Endothelial cell of umbilical vein (primary cell): ENCODE results near the gene CHIC2. TPM values are rescaled to one million over a fixed set of nuclear protein-coding genes. Genes with fewer than 3 reads are reported as not detected.

Experiments used
- BruUV-seq: library from RNA; stranded (reverse); fragments of 400-500 nt; replicated peaks from 2 replicates; lab custom pipeline; 2021; lab: Mats Ljungman, UMichigan
- CTCF ChIA-PET: fragments of 300-600, 350-600 bp; sonication (Branson Sonifier 250); formaldehyde crosslinking; loops from one replicate; lab custom pipeline; 2021; ENCODE audit warnings: antibody characterized with exemption, inconsistent platforms; lab: Charles Lee
- POLR2A ChIA-PET: fragments of 300-600, 350-600 bp; sonication (Branson Sonifier 250); formaldehyde crosslinking; loops from one replicate; lab custom pipeline; 2021; ENCODE audit warnings: antibody characterized with exemption, inconsistent platforms; lab: Charles Lee
- DNase-seq: peaks from one replicate; pipeline ENCODE4 v3.0.0-alpha.2; 2011; ENCODE audit warnings: low read depth, low spot score
- FAIRE-seq: peaks from 2 replicates; lab custom pipeline; 2011; peaks lifted over from hg19 to GRCh38; lab: Jason Lieb, UNC
- H2AFZ ChIP-seq: 2 replicates; pipeline ENCODE4 v1.6.0; 2012; ENCODE audit warnings: low read depth, low read length, control low read depth, inconsistent platforms
- H3K27ac ChIP-seq: 2 replicates; pipeline ENCODE4 v1.5.1; 2011; ENCODE audit warnings: low read depth, mild to moderate bottlenecking, control low read depth, low read length, moderate library complexity; ENCODE audit not compliant: insufficient read depth
- H3K27me3 ChIP-seq, 2 experiments: 2 replicates each; pipeline versions ENCODE4 v1.6.0 to v1.6.1; 2011; ENCODE audit warnings: low read length in 2 of 2, mixed read lengths in 1 of 2; ENCODE audit not compliant: control insufficient read depth in 2 of 2, insufficient read depth in 2 of 2
- H3K36me3 ChIP-seq, 2 experiments: 2 replicates in 1 of 2; 3 replicates in 1 of 2; pipeline ENCODE4 v1.5.1; 2011; ENCODE audit warnings: low read length in 2 of 2, mild to moderate bottlenecking in 1 of 2, moderate library complexity in 1 of 2; ENCODE audit not compliant: control insufficient read depth in 2 of 2, insufficient read depth in 2 of 2; ENCODE audit errors: extremely low read depth in 1 of 2
- H3K4me1 ChIP-seq: 3 replicates; pipeline ENCODE4 v1.5.1; 2011; ENCODE audit warnings: mild to moderate bottlenecking, low read length; ENCODE audit not compliant: control insufficient read depth, insufficient read depth; ENCODE audit errors: extremely low read depth
- H3K4me2 ChIP-seq: 2 replicates; pipeline ENCODE4 v1.6.1; 2011; ENCODE audit warnings: low read length, control low read depth, mixed read lengths; ENCODE audit not compliant: insufficient read depth
- H3K4me3 ChIP-seq, 3 experiments: fragments of 200-600 bp in 1 of 3; sonication (generic), shearing (Covaris generic) in 1 of 3; replicated peaks in 1 of 3; 2 replicates each; pipeline ENCODE4 v1.5.1; 2011 to 2016; ENCODE audit warnings: control low read depth in 3 of 3, low read length in 3 of 3, mild to moderate bottlenecking in 2 of 3, inconsistent platforms in 1 of 3, low read depth in 1 of 3, moderate library complexity in 1 of 3; ENCODE audit not compliant: insufficient read depth in 1 of 3
- H3K79me2 ChIP-seq: 2 replicates; pipeline ENCODE4 v1.6.0; 2012; ENCODE audit warnings: low read length, inconsistent platforms; ENCODE audit not compliant: control insufficient read depth, insufficient read depth
- H3K9ac ChIP-seq: replicated peaks from 2 replicates; pipeline ENCODE3; 2011; ENCODE audit warnings: low read length, control low read depth; ENCODE audit not compliant: insufficient read depth; ENCODE audit errors: extremely low read depth
- H3K9me1 ChIP-seq: replicated peaks from 3 replicates; pipeline ENCODE4 v1.6.0; 2011; ENCODE audit warnings: mild to moderate bottlenecking, low read length; ENCODE audit not compliant: control insufficient read depth, insufficient read depth; ENCODE audit errors: extremely low read depth
- H3K9me3 ChIP-seq: replicated peaks from 2 replicates; pipeline ENCODE4 v1.5.1; 2012; ENCODE audit warnings: low read length, inconsistent platforms; ENCODE audit not compliant: control insufficient read depth, insufficient read depth
- H4K20me1 ChIP-seq: replicated peaks from 2 replicates; pipeline ENCODE3; 2011; ENCODE audit warnings: mild to moderate bottlenecking, low read length; ENCODE audit not compliant: control insufficient read depth, insufficient read depth; ENCODE audit errors: extremely low read depth
- EZH2 ChIP-seq: IDR thresholded peaks from 2 replicates; pipeline ENCODE4 v1.6.1; 2012; ENCODE audit warnings: borderline replicate concordance, low read depth, mild to moderate bottlenecking, moderate library complexity, low read length, inconsistent platforms; ENCODE audit not compliant: severe bottlenecking
- FOS ChIP-seq: IDR thresholded peaks from 2 replicates; pipeline ENCODE4 v1.6.1; 2011; ENCODE audit warnings: mild to moderate bottlenecking, low read length, moderate library complexity, borderline replicate concordance; ENCODE audit not compliant: insufficient read depth
- GATA2 ChIP-seq: IDR thresholded peaks from 2 replicates; pipeline ENCODE4 v1.7.0; 2011; ENCODE audit warnings: low read depth, mild to moderate bottlenecking, moderate library complexity, mixed read lengths, low read length; ENCODE audit not compliant: insufficient read length, insufficient read depth
- JUN ChIP-seq: IDR thresholded peaks from 2 replicates; pipeline ENCODE4 v1.6.1; 2011; ENCODE audit warnings: borderline replicate concordance, low read depth; ENCODE audit not compliant: insufficient read length, insufficient read depth
- MYC ChIP-seq: IDR thresholded peaks from one replicate; pipeline ENCODE4 v1.6.1; 2011; ENCODE audit warnings: mild to moderate bottlenecking, low read depth, low read length
- POLR2A ChIP-seq: IDR thresholded peaks from 2 replicates; pipeline ENCODE4 v1.6.1; 2012; ENCODE audit warnings: low read depth, mild to moderate bottlenecking, control low read depth, low read length
- POLR2AphosphoS5 ChIP-seq: IDR thresholded peaks from 2 replicates; pipeline ENCODE4 v1.6.1; 2012; ENCODE audit warnings: low read depth, mild to moderate bottlenecking, control low read depth, low read length, moderate library complexity; ENCODE audit not compliant: insufficient read depth
- dilution Hi-C: fragments of 300-500 bp; cut with MboI; formaldehyde crosslinking; loops from one replicate; pipeline ENCODE4 v1.15.0; 2019; ENCODE audit warnings: low sequenced_read_pairs; ENCODE audit not compliant: extremely low pct_ligation_motif_present
- intact Hi-C: fragments of 100-400 bp; cut with micrococcal nuclease; formaldehyde crosslinking; loops from one replicate; pipeline ENCODE4 v1.10.0; 2022
- polyA plus RNA-seq, 4 experiments: library from polyadenylated mRNA; depleted of rRNA in 3 of 4; stranded (reverse) in 3 of 4; unstranded in 1 of 4; fragments of >200 nt; gene quantifications; 2 replicates each; pipeline versions ENCODE4 v1.2.1 to v1.2.3, GENCODE V29; 2011 to 2012; ENCODE audit warnings: missing spikeins in 1 of 4
- total RNA-seq: library from RNA; stranded (reverse); gene quantifications from 2 replicates; pipeline ENCODE4 v1.2.3, GENCODE V29; 2021
- TF ChIP-seq, protein P1 (sequence below), 2 donors: IDR thresholded peaks; 1 replicate in 1 of 2; 2 replicates in 1 of 2; pipeline ENCODE4 v1.5.1; 2011; ENCODE audit warnings: low read length in 2 of 2, mild to moderate bottlenecking in 2 of 2, moderate library complexity in 2 of 2, control low read depth in 1 of 2, inconsistent platforms in 1 of 2, low read depth in 1 of 2; ENCODE audit not compliant: insufficient read depth in 1 of 2; ENCODE audit errors: extremely low read depth in 1 of 2
- TF ChIP-seq, protein P2 (sequence below): IDR thresholded peaks from 2 replicates; pipeline ENCODE4 v1.6.1; 2011; ENCODE audit not compliant: insufficient read depth, insufficient read length

The CHIC2 gene
- total and polyA plus RNA-seq, 2 donors (not counting 3 experiments of a cell fraction or from before 2014, with no cell fraction given) = 27.4 to 43.3 TPM

DNA sequence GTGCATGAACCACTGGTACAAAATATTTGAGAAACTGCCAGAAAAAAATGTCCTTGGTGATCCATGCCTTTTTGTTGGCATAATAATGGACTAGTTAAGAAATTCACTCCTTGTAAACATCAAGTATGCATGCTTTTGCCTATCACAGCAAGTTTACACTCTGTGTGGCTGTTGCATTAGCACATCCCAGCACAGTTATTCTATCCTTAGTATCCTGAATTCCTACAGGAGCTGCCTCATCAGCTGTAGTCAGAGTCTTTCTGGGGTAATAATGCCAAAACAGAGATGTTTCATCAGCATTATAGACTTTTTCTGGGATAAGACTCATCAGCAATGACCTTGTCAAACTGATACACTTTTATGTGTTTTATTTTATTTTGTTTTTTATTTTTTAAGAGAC lies 82.8 kb downstream of the CHIC2 start:
- Histone ChIP-seq H3K4me2 (no peak overlapping the region), H2AFZ (no peak overlapping the region), H3K9ac (no peak overlapping the region), H3K4me3 (no peak overlapping the region), H3K27me3 (no peaks in the 10 kb centered on the region), H3K4me1 (peaks cover 7% of the 10 kb centered on the region), H4K20me1 (no peaks in the 10 kb centered on the region), H3K36me3 (no peaks in the 10 kb centered on the region), H3K27ac (no peak overlapping the region), H3K79me2 (no peaks in the 10 kb centered on the region), H3K9me1 (no peaks in the 10 kb centered on the region), H3K9me3 (no peaks in the 10 kb centered on the region)
- intact Hi-C loops = no loop called here
- ChIA-PET POLR2A (no interaction called here), CTCF (interaction anchor here (0.7 to 1.5 kb wide), 3 partner anchors 9 to 51 kb away, joined by 3 to 4 read pairs (median 4); no protein-coding TSS in a partner anchor)
- no TSS peak for BruUV-seq
- FAIRE-seq (no peak), DNase-seq (no peak)
- dilution Hi-C loops = no loop called here
- TF ChIP-seq MYC = no peak
- TF ChIP-seq, protein P1, sequence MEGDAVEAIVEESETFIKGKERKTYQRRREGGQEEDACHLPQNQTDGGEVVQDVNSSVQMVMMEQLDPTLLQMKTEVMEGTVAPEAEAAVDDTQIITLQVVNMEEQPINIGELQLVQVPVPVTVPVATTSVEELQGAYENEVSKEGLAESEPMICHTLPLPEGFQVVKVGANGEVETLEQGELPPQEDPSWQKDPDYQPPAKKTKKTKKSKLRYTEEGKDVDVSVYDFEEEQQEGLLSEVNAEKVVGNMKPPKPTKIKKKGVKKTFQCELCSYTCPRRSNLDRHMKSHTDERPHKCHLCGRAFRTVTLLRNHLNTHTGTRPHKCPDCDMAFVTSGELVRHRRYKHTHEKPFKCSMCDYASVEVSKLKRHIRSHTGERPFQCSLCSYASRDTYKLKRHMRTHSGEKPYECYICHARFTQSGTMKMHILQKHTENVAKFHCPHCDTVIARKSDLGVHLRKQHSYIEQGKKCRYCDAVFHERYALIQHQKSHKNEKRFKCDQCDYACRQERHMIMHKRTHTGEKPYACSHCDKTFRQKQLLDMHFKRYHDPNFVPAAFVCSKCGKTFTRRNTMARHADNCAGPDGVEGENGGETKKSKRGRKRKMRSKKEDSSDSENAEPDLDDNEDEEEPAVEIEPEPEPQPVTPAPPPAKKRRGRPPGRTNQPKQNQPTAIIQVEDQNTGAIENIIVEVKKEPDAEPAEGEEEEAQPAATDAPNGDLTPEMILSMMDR (IDR thresholded peaks at IDR 0.05; ENCODE audit: extremely low read depth in 1 of 2, insufficient read depth in 1 of 2, low read depth in 1 of 2, low read length in 2 of 2) = no peak
- TF ChIP-seq GATA2 = no peak
- TF ChIP-seq, protein P2, sequence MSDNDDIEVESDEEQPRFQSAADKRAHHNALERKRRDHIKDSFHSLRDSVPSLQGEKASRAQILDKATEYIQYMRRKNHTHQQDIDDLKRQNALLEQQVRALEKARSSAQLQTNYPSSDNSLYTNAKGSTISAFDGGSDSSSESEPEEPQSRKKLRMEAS = no peak
- TF ChIP-seq FOS = no peak
- no peak for TF ChIP-seq JUN
- TF ChIP-seq POLR2A = no peak
- TF ChIP-seq EZH2 = no peak
- no peak for TF ChIP-seq POLR2AphosphoS5
